ENCODE data around the gene DOLPP1. TPM values are rescaled to one million over a fixed set of nuclear protein-coding genes. Genes with fewer than 3 reads are reported as not detected.
A peak's percentile ranks its signal among the peaks of the same experiment; 100 is the strongest.

Gene DOLPP1
- total and polyA plus RNA-seq, 10 donors: 4.8 to 10.1 (median 8.4) TPM

DNA sequence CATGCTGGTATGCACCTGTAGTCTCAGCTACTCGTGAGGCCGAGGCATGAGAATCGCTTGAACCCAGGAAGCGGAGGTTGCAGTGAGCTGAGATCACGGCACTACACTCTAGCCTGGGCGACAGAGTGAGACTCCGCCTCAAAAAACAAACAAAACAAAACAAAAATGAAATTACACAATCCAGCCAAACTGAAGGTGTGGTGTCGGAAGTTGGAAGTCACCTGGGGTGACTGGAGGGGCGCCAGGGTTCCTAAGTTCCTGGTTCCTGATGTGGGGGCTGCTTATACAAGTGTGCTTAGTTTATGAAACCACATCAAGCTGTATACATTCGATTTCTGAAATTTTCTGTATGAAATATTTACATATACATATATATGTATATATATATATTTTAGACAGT, 3.7 kb upstream of the DOLPP1 start:
- Histone ChIP-seq H3K9me3 (no peaks in the 10 kb centered on the region), H3K36me3 (no peaks in the 10 kb centered on the region), H3K4me1 (peaks cover 13 to 33% (median 17%) of the 10 kb centered on the region in 6 donors), H3K27ac (no peak overlapping the region), H3K27me3 (replicated peaks in 1 of 7) (no peaks in the 10 kb centered on the region), H3K4me3 (no peak overlapping the region)
- DNase-seq: no peak
- WGBS, 5 donors: 83 to 94% (median 84%) methylated on average over 10 of the region's 10 CpGs
- intact Hi-C loops (cut with DNase I; ENCODE audit: low total_unique reads): no loop called here
- no peak for TF ChIP-seq POLR2A (IDR thresholded peaks at IDR 0.05)
- no peak for TF ChIP-seq POLR2AphosphoS5 (IDR thresholded peaks at IDR 0.05)
- TF ChIP-seq, protein P1, sequence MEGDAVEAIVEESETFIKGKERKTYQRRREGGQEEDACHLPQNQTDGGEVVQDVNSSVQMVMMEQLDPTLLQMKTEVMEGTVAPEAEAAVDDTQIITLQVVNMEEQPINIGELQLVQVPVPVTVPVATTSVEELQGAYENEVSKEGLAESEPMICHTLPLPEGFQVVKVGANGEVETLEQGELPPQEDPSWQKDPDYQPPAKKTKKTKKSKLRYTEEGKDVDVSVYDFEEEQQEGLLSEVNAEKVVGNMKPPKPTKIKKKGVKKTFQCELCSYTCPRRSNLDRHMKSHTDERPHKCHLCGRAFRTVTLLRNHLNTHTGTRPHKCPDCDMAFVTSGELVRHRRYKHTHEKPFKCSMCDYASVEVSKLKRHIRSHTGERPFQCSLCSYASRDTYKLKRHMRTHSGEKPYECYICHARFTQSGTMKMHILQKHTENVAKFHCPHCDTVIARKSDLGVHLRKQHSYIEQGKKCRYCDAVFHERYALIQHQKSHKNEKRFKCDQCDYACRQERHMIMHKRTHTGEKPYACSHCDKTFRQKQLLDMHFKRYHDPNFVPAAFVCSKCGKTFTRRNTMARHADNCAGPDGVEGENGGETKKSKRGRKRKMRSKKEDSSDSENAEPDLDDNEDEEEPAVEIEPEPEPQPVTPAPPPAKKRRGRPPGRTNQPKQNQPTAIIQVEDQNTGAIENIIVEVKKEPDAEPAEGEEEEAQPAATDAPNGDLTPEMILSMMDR (IDR thresholded peaks at IDR 0.05 in 8 of 11, conservative IDR thresholded peaks at IDR 0.05 in 3 of 11): no peak

DNA sequence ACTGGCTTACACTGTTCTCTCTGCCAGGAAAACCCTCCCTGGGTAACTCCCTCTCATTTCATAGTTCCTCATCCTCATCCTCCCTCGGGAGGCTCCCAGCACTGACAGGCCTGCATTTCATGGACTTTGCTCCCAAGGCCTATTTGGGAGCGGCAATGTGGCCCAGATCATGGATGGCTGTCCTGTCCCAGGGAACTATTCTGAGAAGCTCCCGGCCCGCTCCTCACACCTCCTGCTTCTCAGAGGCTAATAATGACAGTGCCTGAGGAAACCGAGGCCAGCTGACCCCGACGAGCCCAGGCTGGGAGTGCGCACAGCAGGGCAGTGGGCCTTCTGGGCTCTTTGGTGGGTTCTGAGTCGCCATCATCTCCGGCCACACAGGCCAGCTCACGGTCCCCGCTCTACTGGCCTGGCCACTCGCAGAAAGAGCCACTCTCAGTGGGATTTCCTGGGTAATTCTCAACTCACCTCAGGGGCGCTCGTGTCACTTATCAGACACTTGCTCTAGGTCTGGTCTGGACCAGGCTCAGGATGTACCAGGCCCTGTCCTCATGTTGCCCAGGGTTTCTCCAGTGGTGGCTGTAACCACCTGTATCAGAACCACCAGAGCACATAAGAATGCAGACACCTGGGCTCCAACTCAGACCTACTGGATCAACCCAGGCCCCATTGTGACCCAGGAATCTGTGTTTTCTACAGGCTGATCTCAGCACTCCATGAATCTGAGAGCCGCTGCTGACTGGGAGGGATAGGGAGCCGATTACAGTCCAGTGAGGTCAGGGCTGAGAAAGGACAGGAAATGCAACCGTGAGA, 2.0 kb upstream of the DOLPP1 start:
- H3K27ac ChIP-seq: no peak overlapping the region
- peaks cover 16 to 41% (median 26%) of the 10 kb centered on the region in 6 donors for H3K4me1 ChIP-seq
- peaks cover 0 to 3% (median 0%) of the 10 kb centered on the region in 6 donors for H3K36me3 ChIP-seq
- TF ChIP-seq POLR2A (IDR thresholded peaks at IDR 0.05): no peak
- TF ChIP-seq, protein P1 (IDR thresholded peaks at IDR 0.05 in 8 of 11, conservative IDR thresholded peaks at IDR 0.05 in 3 of 11): no peak
- TF ChIP-seq POLR2AphosphoS5 (IDR thresholded peaks at IDR 0.05): no peak
- H3K27me3 ChIP-seq (replicated peaks in 1 of 7): no peaks in the 10 kb centered on the region
- DNase-seq: no peak
- intact Hi-C loops (cut with DNase I; ENCODE audit: low total_unique reads): no loop called here
- H3K9me3 ChIP-seq: no peaks in the 10 kb centered on the region
- 84 to 90% (median 85%) methylated on average over 16 to 18 of the region's 18 CpGs for WGBS, 5 donors
- H3K4me3 ChIP-seq: no peak overlapping the region

DNA sequence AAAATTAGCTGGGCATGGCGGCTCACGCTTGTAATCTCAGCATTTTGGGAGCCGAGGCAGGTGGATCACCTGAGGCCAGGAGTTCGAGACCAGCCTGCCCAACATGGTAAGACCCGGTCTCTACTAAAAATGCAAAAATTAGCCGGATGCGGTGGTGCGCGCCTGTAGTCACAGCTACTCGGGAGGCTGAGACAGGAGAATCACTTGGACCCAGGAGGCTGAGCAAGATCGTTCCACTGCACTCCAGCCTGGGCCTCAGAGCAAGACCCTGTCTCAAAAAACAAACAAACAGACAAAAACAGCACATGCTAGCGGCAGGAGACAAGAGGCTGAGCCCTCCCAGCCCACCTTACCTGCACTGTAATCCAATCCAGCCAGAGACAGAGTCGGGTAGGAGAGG, 1.1 kb upstream of the DOLPP1 start:
- no peaks in the 10 kb centered on the region for H3K27me3 ChIP-seq (replicated peaks in 1 of 7)
- peak overlapping the region in 3 of 8 donors; percentile 90 to 95 (median 91) for H3K27ac ChIP-seq
- 86 to 91% (median 87%) methylated on average over 13 of the region's 13 CpGs for WGBS, 5 donors
- peaks cover 16 to 45% (median 26%) of the 10 kb centered on the region in 6 donors for H3K4me1 ChIP-seq
- intact Hi-C loops (cut with DNase I; ENCODE audit: low total_unique reads): no loop called here
- peak overlapping the region in 6 of 8 donors; percentile 72 to 100 (median 91) for H3K4me3 ChIP-seq
- H3K36me3 ChIP-seq: peaks cover 0 to 12% (median 2%) of the 10 kb centered on the region in 6 donors
- no peaks in the 10 kb centered on the region for H3K9me3 ChIP-seq
- TF ChIP-seq POLR2AphosphoS5 (IDR thresholded peaks at IDR 0.05) (no peak), POLR2A (IDR thresholded peaks at IDR 0.05) (no peak)
- TF ChIP-seq, protein P1 (IDR thresholded peaks at IDR 0.05 in 8 of 11, conservative IDR thresholded peaks at IDR 0.05 in 3 of 11): no peak
- DNase-seq: no peak

DNA sequence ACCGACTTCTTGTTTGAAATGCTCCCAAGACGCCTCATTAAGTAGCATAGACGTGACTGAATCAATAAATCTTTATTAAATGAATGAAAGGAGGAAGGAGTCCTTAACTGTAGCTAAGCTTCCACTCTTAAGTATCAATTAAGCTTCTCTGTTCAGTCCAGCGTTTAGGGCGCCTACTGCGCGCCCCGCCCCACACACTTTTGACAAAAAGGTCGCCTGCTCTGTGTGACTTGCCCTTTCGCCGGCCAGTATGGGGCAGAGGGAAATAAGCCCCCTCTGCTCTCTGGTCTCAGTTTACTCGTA, 662 bp upstream of the DOLPP1 start:
- 5 to 10% (median 7%) methylated on average over 12 of the region's 12 CpGs for WGBS, 5 donors
- Histone ChIP-seq H3K36me3 (peaks cover 0 to 16% (median 6%) of the 10 kb centered on the region in 6 donors), H3K9me3 (no peaks in the 10 kb centered on the region), H3K27me3 (replicated peaks in 1 of 7) (no peaks in the 10 kb centered on the region), H3K4me3 (peak overlapping the region; percentile 72 to 100 (median 91)), H3K4me1 (peaks cover 16 to 45% (median 26%) of the 10 kb centered on the region in 6 donors), H3K27ac (peak overlapping the region in 6 of 8 donors; percentile 33 to 95 (median 90))
- intact Hi-C loops (cut with DNase I; ENCODE audit: low total_unique reads): no loop called here
- TF ChIP-seq, protein P1 (IDR thresholded peaks at IDR 0.05 in 8 of 11, conservative IDR thresholded peaks at IDR 0.05 in 3 of 11): no peak
- no peak for TF ChIP-seq POLR2A (IDR thresholded peaks at IDR 0.05)
- no peak for TF ChIP-seq POLR2AphosphoS5 (IDR thresholded peaks at IDR 0.05)
- DNase-seq: no peak
